ENCODE measurements around the gene NSMCE4A. TPM values are rescaled to one million over a fixed set of nuclear protein-coding genes. Genes with fewer than 3 reads are reported as not detected.
"Not testable (repeated sequence)": the region's sequence is repeated elsewhere in the genome, so short reads cannot be mapped to it uniquely, and the experiment has no call there.

The NSMCE4A gene
- total RNA-seq, 1 donor from 2014 or later = 69.9 TPM

DNA sequence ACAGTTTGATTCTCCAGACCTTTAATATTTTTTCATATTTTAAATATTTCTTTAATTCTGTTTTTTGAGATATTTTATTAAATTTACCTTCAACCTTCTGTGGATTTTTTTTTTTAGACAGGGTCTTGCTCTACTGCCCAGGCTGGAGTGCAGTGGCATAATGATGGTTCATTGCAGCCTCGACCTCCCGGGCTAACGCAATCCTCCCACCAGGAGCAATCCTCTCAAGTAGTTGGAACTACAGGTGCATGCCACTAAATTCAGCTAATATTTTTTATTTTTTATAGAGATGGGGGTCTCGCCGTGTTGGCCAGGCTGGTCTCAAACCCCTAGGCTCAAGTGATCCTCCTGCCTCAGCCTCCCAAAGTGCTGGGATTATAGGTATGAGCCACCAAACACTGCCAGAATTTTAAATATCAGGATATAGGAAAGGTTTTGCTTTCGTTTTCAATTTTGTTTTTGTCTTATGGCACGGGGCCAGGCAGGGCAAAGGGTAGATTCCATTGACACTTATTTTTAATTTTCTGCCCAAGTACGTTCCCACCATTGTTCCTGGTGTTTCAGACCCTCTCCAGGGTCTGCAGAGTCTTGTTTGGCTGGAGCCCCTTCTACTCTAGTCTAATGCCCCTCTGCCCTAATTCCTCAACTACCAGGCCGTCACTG, 15.1 kb upstream of the NSMCE4A start:
- intact Hi-C loops (cut with micrococcal nuclease) = no loop called here

DNA sequence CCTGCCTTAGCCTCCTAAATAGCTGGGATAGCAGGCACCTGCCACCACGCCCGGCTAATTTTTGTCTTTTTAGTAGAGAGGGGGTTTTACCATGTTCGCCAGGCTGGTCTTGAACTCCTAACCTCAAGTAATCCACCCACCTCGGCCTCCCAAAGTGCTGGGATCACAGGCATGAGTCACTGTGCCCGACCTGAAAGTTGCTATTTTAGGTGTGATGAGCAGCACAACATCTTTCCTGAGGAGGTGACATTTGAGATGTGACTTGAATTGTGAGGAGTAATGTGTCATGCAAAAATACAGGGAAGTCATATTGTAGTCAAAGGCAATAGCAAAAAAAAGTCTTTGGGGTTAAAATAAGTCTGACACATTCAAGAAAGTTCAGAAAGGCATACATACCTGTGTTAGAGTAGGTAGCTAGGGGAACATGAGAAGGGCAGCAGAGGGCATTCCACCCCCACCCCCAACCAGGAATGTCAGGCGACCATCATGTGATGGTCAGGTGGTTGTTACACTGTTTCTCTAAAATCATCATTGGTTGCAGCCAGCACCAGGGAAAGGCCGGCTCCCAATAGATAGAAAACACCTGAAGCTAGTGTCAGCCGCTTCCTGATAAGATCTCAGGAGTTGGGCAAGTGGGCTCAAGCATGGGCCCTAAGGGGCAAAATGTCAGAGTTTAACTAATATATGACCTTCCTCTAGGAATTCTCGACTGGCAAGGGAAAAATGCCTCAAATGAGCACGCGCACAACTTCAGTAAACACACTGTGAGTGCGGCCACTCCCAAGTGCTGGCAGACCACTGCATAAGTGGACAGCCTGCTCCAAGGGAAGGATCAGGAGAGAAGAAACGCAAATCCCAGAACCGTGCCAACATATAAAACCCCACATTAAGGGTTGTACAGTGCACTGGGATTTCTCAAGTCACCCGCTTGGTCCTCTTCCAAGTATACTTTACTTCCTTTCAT, 13.6 kb upstream of the NSMCE4A start, which contains the start of gene TACC2:
TACC2 (plus strand) TSS at position 803 of the 964 bp plus-strand sequence. CDS start 32,819 bp downstream, outside the sequence.
- intact Hi-C loops (cut with micrococcal nuclease) = no loop called here

DNA sequence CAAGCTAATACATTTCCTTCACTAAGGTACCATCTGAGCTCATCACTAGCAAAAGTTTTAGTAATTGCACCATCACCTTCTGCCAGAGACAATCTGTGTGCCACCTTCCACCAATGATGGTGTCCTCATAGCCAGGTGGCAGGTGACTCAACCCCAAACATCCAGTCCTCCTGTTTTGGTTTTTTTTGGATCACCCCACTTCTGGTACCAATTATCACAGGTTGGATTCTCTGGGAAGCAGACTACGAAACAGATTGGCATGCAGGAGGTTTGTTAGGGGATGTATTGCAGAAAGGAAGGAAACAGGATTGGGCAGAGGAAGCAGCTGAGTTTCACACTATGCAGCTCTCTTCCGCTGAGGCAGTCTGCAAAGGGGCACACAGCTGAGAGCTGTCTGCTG, 9.4 kb upstream of the NSMCE4A start:
- intact Hi-C loops (cut with micrococcal nuclease) = no loop called here

DNA sequence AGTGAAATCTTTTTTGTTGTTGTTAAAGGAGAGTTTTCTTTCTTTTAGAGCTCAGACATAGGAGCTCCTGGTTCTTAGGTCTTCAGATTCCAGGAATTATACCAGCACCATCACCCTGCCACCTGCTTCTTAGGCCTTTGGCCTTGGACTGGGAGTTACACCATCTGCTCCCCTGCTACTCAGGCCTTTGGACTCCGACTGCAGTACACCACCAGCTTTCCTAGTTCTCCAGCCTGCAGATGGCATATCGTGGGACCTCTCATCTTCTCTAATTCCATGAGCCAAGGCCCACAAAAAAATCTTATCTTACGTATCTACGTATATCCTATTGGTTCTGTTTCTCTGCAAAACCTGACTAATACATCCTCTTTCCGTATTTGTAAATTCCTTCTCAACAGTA, 8.8 kb upstream of the NSMCE4A start:
- intact Hi-C loops (cut with micrococcal nuclease) = no loop called here

DNA sequence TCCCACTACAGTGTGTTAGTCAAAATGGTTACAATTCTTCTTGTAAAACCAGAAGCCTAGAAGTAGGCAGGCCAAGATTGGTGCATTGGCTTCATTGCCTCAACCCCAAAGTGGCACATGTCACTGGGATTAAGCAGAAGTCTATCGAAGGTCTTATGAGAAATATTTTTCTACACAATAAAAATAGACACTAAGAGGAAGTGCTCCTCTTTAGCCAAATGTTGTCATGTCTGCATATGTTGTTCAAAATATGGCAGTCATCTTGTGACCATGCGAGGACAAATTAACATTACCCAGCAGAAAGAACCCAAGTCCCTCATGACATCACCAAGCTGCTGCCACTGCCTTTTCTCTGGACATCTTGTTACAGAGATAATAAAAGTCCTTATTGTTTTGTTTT, 6.3 kb upstream of the NSMCE4A start:
- intact Hi-C loops (cut with micrococcal nuclease) = no loop called here

DNA sequence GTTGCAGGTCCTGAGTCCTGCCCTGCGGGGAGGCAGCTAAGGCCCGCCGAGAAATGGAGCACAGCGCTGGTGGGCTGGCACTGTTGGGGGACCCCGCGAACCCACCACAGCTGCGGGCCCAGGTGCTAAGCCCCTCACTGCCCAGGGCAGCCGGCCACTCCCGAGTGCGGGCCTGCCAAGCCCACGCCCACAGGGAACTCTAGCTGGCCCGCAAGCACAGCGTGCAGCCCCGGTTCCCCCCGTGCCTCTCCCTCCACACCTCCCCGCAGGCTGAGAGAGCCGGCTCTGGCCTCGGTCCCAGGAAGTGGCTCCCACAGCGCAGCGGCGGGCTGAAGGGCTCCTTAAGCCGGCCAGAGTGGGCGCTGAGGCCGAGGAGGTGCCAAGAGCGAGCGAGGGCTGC, 3.5 kb upstream of the NSMCE4A start:
- intact Hi-C loops (cut with micrococcal nuclease) = no loop called here

DNA sequence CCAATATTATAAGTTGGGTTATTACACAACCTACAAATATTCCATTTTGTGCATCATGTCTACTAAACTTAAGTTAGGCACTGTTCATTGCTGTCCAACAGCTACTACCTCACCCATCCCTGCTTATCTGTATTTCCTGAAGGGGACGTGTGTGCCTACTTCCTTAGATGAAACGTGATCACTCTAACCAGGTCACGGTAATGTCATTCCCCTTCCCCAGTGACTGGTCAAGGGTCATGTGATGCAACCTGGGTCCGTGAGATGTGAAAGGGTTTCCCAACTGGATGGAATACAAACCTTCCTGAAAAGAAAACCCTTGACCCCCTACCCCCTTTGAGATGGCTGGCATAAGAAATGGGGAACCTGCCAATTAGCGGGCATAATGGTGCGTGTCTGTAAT, 1.6 kb upstream of the NSMCE4A start:
- intact Hi-C loops (cut with micrococcal nuclease) = no loop called here

DNA sequence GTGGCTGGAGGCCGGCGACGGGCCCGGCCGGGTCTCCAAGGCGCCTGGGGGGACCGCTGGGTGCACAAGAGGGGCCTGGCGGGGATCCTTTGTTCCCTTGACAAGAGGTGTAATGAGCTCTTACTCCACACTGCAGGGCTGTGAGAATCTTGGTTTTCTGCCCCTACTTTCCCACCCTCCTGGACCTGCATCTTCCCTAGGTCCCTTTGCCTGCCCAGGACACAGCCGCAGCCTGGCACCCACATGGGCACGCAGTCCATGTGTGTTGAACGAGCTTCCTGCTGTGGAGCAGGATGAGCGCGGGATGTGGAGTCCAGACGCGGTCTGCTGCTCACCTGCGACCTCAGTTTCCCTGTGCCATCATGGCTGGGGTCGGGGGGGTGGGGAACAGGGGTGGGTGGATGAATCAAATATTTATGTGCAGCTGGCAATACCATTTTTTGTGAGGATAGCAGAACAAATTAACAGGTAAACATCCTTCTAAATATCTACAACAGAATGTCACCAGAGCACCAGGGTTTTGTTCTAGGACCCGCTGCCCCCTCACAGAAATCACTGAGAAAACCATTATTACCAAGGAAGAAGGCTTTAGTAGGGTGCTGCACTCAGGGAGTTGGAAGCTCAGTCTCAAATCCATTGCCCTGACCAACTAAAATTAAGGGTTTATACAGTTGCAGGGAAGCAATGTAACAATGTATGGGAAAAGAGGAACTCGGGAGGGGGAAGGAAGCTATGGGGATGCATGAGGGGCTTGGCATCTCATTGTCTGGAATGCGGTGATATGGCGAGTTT, 474 bp upstream of the NSMCE4A start:
- intact Hi-C loops (cut with micrococcal nuclease) = no loop called here

DNA sequence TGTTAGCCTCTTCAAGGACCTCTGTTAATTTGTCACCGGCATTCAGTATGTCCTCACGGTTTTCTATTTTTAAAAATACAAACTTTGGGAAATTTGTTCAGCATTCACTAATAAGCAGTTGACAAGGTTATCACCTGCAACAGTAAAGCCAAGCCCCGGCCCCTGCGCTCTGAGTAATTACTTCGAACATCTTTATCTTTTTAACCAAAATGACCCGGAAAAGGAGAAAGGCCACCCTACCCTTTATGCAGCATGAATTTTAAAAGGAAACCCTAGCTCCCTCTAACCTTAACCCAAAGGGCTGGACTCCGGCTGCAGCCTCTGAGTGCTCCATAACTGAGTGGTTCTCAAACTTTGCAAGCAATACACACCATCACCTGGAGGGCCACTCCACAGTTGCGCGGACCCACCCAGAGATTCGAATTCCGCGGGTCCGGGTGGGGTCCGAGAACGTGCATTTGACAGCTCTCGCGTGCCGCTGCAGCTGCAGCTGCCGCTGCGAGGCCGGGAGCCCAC, 940 bp downstream of the NSMCE4A start:
- intact Hi-C loops (cut with micrococcal nuclease) = loop anchor here (1.0 kb wide), 1 partner anchor 46 kb away; the partner anchor contains the start of gene ATE1

DNA sequence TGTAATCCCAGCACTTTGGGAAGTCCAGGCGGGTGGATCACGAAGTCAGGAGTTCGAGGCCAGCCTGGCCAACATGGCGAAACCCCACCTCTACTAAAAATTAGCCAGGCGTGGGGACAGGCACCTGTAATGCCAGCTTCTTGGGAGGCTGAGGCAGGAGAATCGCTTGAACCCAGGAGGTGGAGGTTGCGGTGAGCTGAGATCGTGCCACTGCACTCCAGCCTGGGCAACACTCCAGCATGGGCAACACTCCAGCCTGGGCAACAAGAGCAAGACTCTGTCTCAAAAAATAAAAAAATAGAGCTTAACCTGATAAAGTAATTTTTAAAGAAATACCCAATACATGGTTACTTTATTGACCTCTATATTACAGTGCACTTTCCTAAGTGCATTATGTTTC, 5.9 kb downstream of the NSMCE4A start:
- intact Hi-C loops (cut with micrococcal nuclease) = not testable (repeated sequence)

DNA sequence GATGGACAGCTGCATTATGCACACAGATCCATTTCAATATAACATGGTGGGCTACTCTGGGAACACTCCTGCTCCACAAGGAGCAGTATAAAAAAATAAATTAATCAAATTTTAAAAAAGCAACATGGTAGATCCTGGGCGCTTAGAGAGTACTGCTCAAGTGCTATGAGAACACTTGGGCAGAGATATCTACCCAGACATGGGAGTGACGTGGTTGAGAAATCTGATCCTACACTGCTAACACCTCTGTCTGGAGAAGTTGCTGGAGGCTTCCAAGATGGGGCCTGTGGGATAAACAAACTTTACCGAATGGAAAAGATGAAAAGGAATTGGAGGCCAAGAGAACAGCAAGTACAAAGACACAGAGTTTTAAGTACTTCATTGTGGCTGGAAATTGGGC, 9.0 kb downstream of the NSMCE4A start:
- intact Hi-C loops (cut with micrococcal nuclease) = no loop called here

DNA sequence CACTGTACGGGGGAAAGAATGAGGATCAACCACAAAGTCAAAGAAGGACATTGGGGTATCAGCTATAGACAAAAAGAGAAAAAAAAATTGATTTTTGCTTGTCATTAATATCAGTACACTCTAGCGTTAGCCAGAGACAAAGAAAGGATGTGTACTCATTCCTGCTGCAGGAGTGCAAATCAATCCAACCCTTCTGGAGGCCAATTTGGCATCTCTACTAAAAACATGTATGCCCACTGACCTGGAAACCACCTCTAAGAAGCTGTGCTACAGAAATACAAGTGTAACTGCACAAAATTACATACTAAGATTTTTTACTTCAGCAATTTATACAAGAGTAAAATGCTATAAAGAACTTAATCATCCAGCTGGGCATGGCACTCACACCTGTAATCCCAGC, 13.6 kb downstream of the NSMCE4A start:
- intact Hi-C loops (cut with micrococcal nuclease) = no loop called here

DNA sequence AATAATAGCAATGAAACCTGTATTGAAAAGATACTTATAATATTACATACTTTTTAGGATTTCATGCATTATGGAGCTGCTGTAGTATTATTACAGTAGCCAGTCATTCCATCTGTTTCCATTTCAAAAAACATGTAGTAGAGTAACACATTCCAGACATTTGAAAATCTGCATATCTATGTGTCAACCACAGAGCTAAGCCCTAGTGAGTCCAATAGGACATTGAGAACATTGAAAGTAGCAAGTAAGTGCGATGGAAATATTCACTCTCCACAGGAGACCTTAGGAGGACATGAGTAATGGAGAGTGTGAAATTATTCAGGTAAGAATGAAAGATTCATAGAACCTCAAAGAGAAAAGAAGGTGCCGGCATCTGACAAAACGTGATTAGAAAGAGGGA, 15.3 kb downstream of the NSMCE4A start:
- intact Hi-C loops (cut with micrococcal nuclease) = no loop called here

DNA sequence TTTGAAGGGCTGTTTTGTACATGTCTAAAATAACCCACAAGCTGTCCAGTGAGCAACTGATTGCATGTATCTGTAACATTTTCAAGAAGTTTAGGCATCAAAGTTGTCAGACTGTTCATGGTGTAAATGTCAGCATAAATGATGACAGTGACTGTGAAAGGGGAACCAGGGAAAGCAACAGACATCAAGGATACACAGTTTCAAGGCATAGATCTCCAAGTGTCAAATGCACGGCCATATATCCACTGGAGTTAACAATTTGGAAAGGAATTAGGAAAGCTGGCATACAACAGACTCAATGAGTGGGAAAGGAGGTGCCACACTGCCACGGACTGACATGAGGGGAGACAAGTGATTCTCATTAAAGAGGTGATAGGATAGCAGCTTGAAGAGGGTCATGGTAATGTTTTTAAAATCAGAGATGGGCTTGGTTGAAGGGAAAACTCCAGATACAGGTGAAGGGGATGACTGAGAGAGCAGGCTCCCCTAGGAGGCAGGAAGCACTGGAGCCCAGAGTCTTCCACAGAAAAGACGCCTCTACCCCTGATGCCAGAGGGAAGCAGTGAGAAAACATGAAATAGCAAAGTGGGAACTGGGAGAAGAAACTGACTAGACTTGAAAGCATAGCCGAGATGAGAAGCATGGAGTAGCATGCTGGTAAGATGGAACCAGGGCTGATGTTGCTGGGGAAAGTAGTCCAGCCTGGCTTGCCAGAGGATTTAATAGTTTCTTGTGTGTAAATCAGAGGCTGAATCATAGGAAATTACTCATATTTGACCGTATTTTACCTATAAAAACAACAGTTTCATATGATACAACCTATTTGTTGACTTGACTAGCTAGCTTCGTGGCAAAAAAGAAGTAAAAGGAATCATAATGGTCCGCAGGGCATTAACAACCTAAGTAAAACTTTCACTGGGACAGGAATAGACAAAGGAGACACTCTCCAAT, 18.6 kb downstream of the NSMCE4A start:
- intact Hi-C loops (cut with micrococcal nuclease) = no loop called here

DNA sequence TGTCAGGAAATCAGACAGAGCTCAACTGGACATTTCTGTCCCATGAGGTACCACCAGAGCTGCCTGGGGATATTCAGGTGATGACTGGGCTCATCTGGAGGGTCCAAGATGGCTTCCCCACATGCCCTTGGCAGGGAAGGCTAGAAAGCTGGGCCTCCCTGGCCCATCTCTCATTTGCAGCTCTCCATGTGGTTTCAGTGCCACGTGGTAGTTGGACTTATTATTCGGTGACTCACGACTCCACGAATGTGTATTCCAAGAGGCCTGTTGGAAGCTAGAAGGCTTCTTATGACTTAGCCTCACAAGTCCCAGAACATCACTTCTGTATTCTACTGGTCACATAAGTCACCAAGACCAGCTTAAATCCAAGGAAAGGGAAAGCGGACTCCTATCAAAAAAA, 22.8 kb downstream of the NSMCE4A start:
- intact Hi-C loops (cut with micrococcal nuclease) = no loop called here

DNA sequence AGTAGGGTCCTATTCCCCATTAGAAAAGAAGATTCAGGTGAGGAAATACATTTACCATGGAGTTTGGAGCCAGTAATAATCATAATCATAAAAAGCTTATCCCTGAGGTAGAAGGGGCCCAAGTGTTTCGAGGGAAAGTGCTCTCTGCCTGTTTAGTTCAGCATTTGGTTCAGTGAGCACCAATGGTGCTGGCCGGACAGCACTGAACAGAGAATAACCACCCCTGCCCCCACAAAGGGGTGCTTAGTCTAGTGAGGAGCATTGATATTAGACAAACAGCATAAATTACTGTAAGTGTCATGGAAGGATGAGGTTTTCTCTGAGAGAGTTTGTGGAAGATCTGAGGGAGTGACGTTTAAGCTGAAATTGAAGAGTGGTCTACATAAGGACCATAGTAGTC, 25.6 kb downstream of the NSMCE4A start:
- intact Hi-C loops (cut with micrococcal nuclease) = no loop called here

DNA sequence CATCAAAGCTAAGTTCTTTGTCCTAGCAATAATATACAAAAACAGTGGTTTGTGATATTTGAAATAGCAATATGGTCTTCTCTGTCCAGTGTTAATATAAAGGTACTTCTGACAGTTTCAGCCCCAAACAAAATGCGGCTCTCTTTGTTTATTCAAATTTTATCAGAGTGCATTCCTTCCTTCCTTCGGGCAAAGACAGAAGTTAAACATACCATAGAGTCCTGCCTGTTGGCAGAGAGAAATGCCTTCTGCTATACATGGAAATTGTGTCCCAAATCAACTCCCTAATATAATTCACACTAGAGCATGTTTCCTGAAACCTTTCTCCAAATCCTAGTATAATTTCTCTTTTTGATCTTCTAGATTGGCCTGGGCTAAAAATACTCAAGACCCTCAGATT, 26.0 kb downstream of the NSMCE4A start:
- intact Hi-C loops (cut with micrococcal nuclease) = no loop called here

DNA sequence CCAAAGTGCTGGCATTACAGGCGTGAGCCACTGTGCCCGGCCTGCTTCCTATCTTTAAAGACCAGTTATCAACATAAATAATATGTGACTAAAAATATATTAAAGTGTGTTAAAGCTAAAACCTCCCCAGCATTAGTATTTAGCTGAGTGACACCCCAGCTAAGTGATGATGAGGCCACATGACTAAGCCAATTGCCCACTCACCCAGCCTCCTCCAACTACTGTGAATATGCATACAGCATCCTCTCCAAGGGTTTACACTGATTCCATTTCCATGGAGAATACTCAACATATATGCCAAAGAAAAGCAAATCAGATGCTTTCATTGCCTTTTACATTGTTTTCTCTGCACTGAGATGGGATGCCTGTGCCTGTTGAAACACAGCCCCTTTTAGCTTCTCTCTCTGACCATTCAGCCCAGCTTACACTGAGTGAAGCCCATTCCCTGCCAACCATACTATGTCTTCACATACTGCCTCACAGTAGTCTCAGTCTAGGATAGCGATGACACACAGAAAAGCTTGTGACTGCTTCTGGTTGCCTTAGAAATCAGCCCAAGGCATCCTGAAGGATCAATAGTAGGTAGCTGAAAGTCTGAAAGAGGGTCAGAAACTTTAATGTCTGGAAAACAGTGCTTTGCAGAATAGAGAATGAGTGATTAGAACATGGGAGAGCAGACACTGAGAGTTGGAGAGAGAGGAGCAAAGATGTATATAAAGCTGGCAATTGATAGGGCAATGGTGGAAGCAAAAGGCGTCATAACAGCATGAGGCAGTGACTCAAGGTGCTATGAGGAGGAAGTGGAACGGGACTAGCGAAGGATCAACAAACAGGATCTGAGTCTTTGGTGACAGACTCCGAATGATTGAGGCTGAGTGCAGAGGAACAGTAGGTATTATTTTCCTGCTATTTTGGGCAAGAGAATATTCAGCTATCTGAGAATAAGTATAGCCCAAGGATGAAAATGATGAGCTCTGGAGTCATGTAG, 27.4 kb downstream of the NSMCE4A start:
- intact Hi-C loops (cut with micrococcal nuclease) = no loop called here

DNA sequence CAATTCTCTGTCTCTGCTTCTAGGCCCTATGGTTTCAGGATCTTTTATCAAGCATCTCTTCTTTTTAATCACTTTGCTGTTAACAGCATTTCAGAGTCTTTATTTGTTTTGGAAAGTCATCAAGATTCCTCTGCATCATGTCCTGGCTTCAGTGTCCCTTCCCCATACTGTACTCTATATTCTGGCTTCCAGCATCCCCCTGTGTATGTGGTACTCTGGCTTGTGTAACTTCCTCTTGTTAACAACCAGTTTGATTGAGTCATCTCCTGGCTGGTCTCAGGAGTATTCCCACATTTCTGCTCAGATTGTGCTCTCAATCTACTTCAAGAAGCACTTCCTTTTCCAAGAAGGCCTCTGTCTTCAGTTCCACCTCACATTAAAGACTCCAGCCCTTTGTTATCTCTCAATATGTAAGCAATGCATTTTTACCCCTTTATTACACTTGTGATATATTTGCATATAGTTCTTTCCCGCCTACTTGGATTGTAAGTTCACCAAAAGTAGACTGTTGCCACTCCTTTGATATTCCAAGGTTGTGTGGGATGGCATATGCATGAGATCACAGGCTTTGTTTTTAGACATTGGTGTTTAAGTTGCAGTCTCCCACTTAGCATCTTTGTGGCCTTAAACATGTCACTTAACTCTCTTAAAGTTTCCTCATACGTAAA, 32.1 kb downstream of the NSMCE4A start:
- intact Hi-C loops (cut with micrococcal nuclease) = no loop called here
